SHP77 treated with DMSO at 0.1 percent for 48 hours (cell line): ENCODE measurements around the gene CYTH2.
"Not testable (repeated sequence)": the region's sequence is repeated elsewhere in the genome, so short reads cannot be mapped to it uniquely, and the experiment has no call there.

Source experiments
- DNase-seq: peaks from one replicate; lab custom pipeline; 2025; lab: John Stamatoyannopoulos, UW

Gene CYTH2

DNA sequence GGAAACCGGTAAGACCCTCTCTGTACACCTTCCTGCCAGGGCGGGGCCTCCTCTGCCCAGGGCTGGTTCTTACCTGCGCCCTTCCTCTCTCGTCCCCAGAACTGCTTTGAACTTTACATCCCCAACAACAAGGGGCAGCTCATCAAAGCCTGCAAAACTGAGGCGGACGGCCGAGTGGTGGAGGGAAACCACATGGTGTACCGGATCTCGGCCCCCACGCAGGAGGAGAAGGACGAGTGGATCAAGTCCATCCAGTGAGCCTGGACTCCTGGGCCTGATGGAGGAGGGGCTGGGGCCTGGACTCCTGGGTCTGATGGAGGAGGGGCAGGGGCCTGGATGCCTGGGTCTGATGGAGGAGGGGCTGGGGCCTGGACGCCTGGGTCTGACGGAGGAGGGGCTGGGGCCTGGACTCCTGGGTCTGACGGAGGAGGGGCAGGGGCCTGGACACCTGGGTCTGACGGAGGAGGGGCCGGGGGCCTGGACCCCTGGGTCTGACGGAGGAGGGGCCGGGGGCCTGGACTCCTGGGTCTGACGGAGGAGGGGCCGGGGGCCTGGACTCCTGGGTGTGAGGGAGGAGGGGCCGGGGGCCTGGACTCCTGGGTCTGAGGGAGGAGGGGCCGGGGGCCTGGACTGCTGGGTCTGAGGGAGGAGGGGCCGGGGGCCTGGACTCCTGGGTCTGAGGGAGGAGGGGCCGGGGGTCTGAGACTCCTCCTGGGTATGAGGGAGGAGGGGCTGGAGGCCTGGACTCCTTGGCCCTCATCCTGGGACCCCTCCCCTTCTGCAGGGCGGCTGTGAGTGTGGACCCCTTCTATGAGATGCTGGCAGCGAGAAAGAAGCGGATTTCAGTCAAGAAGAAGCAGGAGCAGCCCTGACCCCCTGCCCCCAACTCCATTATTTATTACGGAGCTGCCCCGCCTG, 9.4 kb downstream of the CYTH2 start:
- no peak for DNase-seq

DNA sequence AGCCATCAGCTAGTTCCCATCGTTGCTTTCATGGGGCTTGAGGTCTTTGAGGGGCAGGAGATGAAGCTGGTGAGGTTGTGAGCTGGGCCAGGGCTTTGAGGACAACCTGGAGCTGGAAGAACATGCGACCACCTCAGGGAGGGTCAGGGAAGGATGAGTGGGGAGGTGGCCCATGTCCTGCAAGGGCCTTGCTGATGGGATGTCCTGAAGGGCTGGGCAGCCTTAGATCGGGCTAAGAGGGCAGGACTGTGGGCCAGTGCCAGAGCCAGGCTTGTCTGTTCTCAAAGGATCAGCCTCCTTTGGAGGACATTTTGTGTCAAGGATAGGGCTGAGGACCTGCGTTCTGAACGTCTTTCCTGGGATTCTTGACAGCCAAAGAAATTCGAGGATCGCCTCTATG, 10.5 kb downstream of the CYTH2 start:
- DNase-seq: no peak

- no peak for DNase-seq
Measured at GRCh38 chr19:48480183-48480557, 11.0 kb downstream of the CYTH2 start.

DNA sequence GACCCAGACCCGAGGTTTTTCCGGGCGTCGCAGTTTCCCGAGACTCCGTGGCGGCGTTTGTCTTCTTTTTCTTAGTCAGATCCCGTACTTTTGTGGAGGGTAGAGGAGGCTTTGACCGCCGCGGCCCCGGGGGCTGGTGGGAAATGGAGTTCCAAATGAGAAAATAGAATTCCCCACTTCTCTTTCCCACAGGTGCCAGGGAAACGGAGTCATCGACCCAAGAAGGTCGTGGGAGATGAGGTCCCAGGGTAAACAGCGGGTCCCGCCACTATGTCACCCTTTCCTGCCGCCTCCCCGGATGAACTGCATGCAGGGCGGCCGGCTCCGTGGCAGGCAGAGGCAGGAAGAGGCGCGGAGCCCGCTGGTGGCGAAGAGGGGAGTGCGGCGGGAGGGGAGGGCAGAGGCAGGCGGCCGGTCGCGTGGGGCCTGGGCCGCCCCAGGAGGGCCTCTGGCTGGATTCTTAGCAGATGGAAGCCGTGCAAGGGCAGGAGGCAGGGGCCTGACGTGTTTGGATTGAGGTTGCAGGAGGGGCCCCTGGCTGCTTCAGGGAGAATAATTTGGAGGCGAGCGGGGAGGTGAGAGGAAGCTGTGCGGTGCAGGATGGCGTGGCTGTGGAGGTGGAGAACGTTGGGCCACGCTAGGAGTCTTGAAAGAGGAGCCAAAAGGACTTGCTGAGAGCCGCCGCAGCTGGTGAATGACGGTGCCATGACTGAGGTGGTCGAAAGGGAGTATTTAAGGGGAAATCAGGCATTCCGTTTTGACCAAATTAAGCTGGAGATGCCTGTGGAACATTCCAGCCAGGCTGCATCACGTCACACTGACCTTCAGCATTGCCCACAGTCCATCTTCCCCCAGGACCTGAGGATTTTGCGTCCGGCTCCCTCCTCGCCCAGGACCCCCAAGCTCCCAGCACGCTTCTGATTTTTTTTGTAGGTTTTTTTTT, 11.7 kb downstream of the CYTH2 start:
- DNase-seq: no peak

- DNase-seq: no peak
Measured at GRCh38 chr19:48481846-48482639, 12.9 kb downstream of the CYTH2 start.

GRCh38 chr19:48483301-48483700, 14.1 kb downstream of the CYTH2 start:
- no peak for DNase-seq

DNA sequence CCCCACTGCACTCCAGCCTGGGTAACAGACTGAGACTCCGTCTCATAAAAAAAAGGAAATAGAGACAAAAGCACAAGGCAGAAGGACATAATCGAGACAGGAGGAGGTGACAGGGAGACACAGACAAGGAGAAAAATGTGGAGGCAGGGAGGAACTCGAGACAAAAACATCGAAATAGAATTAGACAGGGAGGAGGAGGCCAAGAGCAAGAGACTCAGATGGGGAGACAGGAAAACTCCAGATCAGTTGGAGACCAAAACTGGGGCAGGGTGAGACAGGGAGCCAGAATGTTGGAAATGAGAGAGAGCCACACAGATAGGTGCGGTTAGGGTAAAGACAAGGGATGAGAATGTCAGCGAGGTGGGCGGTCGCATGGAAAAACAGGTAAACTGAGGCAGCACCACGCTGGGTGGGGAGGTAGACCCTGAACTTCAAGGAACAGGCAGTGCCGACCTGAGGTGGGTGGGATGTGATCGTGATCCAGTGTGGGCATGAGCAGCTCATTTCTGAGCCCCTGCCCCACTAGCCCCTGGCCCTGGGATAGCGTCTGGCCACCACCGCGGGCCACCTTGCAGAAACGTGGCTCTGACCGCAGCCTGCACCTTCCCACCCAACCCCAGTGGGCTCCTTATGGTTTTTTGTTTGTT, 15.2 kb downstream of the CYTH2 start:
- no peak for DNase-seq

DNA sequence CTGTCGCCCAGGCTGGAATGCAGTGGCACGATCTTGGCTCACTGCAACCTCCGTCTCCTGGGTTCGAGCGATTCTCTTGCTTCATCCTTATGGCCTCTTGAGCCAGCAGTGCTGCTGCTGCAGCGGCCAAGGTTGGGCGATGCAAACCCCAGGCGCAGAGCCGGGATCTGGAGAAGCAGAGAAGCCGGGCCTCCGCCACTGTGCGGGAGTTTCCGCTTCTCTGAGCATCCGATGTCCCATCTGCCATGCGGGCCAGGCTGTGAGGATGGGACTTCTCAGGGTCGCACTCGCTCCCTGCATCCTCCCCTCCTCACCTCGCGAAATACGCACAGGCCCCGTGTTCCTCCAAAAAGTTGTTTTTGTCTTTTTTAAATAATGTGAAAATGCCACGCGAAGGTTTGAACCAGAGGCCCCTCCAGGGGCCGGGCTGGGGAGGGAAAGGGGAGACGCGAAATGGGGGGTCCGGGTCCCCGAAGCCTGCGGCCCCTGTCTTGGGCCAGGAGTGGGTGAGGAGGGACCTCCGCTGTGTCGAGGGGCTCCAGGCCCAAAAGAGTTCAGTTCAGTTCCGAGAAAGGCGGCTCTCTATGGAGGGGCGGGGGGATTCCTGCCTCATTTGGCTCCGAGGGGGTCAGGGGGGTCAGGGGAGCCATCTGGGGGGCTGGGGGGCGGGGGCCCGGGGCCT, 15.9 kb downstream of the CYTH2 start:
- no peak for DNase-seq

GRCh38 chr19:48486706-48487105, 17.5 kb downstream of the CYTH2 start:
- DNase-seq: not testable (repeated sequence)

DNA sequence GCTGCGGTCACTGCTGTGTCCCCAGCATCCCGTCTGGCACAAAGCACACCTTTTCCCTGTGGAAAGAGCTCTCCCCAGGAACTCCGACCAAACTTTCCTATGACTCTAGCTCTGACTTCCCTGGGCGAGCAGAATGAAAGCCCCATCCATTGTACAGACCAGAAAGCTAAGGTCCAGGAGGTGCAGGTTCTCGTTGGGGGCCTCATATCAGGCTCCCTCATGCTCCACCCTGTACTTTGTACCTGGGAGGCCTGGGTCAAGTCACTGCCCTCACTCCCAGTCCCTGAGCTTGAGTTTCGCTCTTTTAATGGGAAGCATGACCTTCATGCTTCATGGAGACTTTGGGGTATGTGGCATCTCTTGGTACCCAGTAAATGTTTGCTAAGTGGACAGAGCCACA, 18.4 kb downstream of the CYTH2 start:
- DNase-seq: no peak

GRCh38 chr19:48487948-48488347, 18.8 kb downstream of the CYTH2 start:
- no peak for DNase-seq

DNA sequence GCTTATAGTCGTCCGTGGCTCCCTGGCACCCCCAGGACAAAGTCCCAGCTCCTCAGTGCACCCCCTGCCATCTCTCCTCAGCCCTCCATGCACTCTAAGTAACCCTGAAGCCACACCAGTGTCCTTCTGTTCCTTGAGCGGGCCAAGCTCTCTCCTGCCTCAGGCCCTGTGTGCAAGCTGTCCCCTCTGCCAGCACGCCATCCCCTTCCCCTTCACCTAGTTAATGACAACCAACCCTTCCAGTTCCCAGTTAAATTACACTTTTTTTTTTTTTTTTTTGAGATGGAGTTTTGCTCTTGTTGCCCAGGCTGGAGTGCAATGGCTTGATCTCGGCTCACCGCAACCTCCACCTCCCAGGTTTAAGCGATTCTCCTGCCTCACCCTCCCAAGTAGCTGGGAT, 19.3 kb downstream of the CYTH2 start:
- DNase-seq: not testable (repeated sequence)

DNA sequence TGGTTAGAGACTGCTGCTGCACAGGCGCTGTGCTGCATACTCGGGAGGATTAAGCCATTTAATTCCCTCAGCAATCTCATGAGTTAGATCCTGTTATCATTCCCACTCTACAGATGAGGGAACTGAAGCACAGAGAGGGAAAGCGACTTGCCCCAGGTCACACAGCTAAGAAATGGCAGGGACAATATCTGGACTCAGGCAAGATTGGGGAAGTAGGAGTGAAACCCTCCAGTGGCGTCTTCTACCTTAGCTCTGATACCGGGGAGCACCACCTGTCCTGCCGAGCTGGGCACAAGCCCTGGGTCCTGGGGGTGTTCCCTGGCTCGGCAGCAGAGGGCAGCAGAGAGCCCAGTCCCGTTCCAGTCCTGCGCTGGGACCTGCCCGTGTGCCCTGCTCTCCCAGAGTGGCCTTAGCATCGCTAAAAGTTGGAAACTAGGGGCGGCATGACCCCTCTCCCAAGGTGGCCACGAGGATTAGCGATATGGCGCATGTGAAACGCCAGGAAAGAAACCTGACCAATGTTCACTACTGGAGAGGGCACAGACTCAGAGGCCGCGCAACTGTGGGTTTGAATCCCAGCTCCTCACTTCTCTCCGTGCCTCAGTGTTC, 20.5 kb downstream of the CYTH2 start:
- peak; percentile 36 for DNase-seq

DNA sequence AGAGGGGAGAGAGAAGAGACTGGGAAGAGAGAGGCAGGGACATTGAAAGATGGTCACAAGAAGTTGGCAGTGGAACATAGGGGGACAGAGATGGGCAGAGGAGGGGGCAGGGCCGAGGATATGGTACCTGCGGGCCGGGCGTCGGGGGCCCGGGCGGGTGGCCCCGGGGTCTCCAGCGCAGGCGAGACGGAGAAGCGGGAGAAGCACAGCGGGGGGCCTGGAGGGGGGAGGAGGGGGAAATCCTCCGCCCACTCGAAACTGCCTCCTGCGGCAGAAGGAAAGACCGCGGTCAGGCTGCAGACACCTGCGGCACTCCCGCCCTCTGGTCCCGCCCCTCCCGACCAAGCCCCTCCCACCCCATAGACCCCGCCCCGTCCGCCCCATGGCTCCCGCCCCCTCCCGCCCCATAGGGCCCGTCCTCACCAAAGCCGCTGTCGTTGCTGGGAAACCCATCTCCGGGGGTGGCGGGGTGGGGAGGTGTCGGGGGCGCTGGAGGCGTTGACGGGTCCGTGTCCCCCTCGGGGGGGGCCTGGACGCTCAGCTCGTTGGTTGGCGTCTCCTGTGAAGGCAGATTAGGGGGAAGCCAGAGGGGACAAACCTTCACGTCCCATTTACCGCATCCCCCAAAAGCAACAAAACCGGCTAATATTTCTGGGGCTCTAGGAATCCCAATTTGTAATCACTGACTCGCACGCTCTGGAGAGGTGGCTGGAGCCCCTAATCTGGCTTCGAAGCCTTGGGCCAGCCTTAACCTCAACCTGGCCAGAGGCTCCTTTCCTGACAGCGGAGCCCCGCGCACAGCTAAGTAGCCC, 22.0 kb downstream of the CYTH2 start:
- DNase-seq: no peak

GRCh38 chr19:48491793-48492123, 22.6 kb downstream of the CYTH2 start:
- no peak for DNase-seq

GRCh38 chr19:48492925-48493717, 24.0 kb downstream of the CYTH2 start:
- peak; percentile 59 for DNase-seq

- no peak for DNase-seq
Measured at GRCh38 chr19:48493718-48494401, 24.7 kb downstream of the CYTH2 start.

DNA sequence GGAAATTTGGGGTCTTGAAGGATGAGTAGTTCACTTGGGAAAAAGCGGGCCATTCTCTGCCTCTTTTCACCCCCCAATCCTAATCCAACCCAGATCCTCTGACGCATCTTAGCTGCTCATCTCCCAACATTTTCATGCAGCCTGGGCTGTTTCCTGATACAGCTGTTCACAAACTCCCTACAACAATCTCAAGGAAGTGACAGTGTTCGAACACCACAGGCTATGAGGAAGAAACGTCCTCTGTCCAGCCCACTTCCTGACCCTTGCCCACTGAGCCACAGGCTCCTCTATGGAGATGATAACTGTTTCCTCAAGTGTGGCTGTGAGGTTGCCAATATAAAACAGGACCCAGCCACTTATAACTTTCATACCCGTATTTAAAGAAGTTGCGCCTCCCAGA, 26.2 kb downstream of the CYTH2 start:
- no peak for DNase-seq
